ENCODE measurements around the gene CLMN.
A peak's percentile ranks its signal among the peaks of the same experiment; 100 is the strongest.

Gene CLMN

DNA sequence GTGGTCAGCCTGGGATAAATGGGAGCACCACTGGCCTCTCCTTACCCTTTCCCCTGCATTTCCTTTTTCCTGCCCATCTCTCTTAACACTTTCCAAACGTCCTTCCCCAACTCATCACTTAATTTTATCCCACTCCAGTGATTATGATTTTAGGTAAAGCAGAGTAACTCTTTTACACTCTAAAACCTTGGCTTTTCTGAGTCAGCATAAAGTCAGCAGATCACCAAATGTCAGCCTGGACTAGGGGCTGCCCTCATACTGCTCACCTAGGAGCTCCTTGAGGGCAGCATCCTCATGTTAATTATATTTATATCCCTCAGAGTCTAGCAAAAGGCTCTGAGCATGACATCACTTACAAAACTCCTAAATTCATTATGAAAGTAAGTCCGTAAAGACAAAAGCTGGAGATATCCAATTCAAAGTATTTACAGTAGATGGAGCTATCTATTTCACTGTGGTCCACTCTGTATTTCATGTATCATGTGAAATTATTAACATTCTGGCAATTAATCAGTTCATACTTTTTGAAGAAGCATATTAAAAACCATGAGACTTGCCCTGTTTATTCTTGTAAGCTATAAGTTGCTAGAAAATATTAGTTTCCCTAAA is 145.4 kb downstream of the CLMN start:
- Histone ChIP-seq H3K9ac (no peak overlapping the region), H3K4me1 (peaks cover 2 to 31% (median 15%) of the 10 kb centered on the region in 10 experiments), H3K27me3 (no peaks in the 10 kb centered on the region), H3K4me3 (no peak overlapping the region), H3K9me3 (replicated peaks in 1 of 11) (peaks cover 0 to 16% (median 0%) of the 10 kb centered on the region in 11 experiments; a peak in 4 of 22 replicates), H3K4me2 (peak overlapping the region in 6 of 11 experiments; percentile 26 to 60 (median 46); a peak in 8 of 22 replicates), H3K36me3 (no peaks in the 10 kb centered on the region), H4K20me1 (no peaks in the 10 kb centered on the region), H3K27ac (no peak overlapping the region)
- TF ChIP-seq Cebpa-rat (IDR thresholded peaks at IDR 0.05): no peak

DNA sequence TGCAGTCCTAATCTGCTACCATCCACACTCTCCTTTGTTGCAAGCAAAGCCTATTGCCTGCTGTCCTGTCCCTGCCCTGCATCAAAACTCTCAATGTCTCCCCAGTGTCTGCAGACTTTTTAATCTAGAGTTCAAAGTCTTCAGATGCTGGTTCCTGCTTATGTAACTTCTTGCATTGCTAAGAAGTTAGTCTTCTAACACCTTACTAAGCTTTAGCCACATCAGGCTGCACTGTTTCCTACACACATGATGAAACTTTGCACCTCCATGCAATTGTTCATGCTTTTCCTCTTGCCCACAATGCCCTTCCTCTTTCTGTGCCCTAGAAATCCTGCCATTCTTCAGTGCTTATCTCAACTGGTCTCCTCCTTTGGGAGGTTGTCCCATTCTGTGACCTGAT is 146.2 kb downstream of the CLMN start:
- peaks cover 0 to 16% (median 0%) of the 10 kb centered on the region in 11 experiments; a peak in 4 of 22 replicates for H3K9me3 ChIP-seq (replicated peaks in 1 of 11)
- no peaks in the 10 kb centered on the region for H3K36me3 ChIP-seq
- H3K4me1 ChIP-seq: peaks cover 0 to 26% (median 12%) of the 10 kb centered on the region in 10 experiments; a peak in 14 of 20 replicates
- H3K4me3 ChIP-seq: no peak overlapping the region
- TF ChIP-seq Cebpa-rat (IDR thresholded peaks at IDR 0.05): no peak
- no peaks in the 10 kb centered on the region for H4K20me1 ChIP-seq
- no peak overlapping the region for H3K27ac ChIP-seq
- peak overlapping the region in 7 of 11 experiments; percentile 18 to 60 (median 44); a peak in 11 of 22 replicates for H3K4me2 ChIP-seq
- no peak overlapping the region for H3K9ac ChIP-seq
- H3K27me3 ChIP-seq: no peaks in the 10 kb centered on the region

- peaks cover 15 to 53% (median 37%) of the 10 kb centered on the region in 11 experiments; a peak in 21 of 22 replicates for H3K9me3 ChIP-seq (replicated peaks in 1 of 11)
- no peak overlapping the region for H3K4me3 ChIP-seq
- 0 out of 22 replicates have a peak, but pooled peaks cover 0 to 4% (median 0%) of the 10 kb centered on the region in 11 experiments for H3K36me3 ChIP-seq
- H4K20me1 ChIP-seq: no peaks in the 10 kb centered on the region
- no peak for TF ChIP-seq Cebpa-rat (IDR thresholded peaks at IDR 0.05)
- peaks cover 0 to 26% (median 10%) of the 10 kb centered on the region in 10 experiments; a peak in 11 of 20 replicates for H3K4me1 ChIP-seq
- H3K27ac ChIP-seq: no peak overlapping the region
- H3K9ac ChIP-seq: no peak overlapping the region
- H3K4me2 ChIP-seq: no peak overlapping the region
- H3K27me3 ChIP-seq: no peaks in the 10 kb centered on the region
These were observed 152.5 kb downstream of the CLMN start for GRCh38 chr14:95167177-95167576.

- Histone ChIP-seq H3K4me1 (peaks cover 0 to 30% (median 10%) of the 10 kb centered on the region in 10 experiments; a peak in 11 of 20 replicates), H3K9ac (no peak overlapping the region), H3K27me3 (no peaks in the 10 kb centered on the region), H3K9me3 (replicated peaks in 1 of 11) (peaks cover 15 to 48% (median 34%) of the 10 kb centered on the region in 11 experiments; a peak in 21 of 22 replicates), H3K27ac (no peak overlapping the region), H4K20me1 (no peaks in the 10 kb centered on the region), H3K36me3 (0 out of 22 replicates have a peak, but pooled peaks cover 0 to 4% (median 0%) of the 10 kb centered on the region in 11 experiments), H3K4me3 (no peak overlapping the region), H3K4me2 (no peak overlapping the region)
- TF ChIP-seq Cebpa-rat (IDR thresholded peaks at IDR 0.05): no peak
These were observed 154.2 kb downstream of the CLMN start for GRCh38 chr14:95165517-95165916.

- Histone ChIP-seq H3K9ac (no peak overlapping the region), H3K9me3 (replicated peaks in 1 of 11) (peaks cover 15 to 40% (median 34%) of the 10 kb centered on the region in 11 experiments; a peak in 21 of 22 replicates), H3K27me3 (no peaks in the 10 kb centered on the region), H4K20me1 (no peaks in the 10 kb centered on the region), H3K4me3 (no peak overlapping the region), H3K36me3 (0 out of 22 replicates have a peak, but pooled peaks cover 0 to 4% (median 0%) of the 10 kb centered on the region in 11 experiments), H3K4me2 (peak overlapping the region in 2 of 11 experiments; percentile 24 to 86; a peak in 3 of 22 replicates), H3K4me1 (peaks cover 0 to 30% (median 10%) of the 10 kb centered on the region in 10 experiments; a peak in 11 of 20 replicates), H3K27ac (no peak overlapping the region)
- TF ChIP-seq Cebpa-rat (IDR thresholded peaks at IDR 0.05): no peak
These were observed 155.2 kb downstream of the CLMN start for GRCh38 chr14:95164506-95164905.

GRCh38 chr14:95163666-95164065 is 156.0 kb downstream of the CLMN start:
- peaks cover 15 to 40% (median 34%) of the 10 kb centered on the region in 11 experiments; a peak in 21 of 22 replicates for H3K9me3 ChIP-seq (replicated peaks in 1 of 11)
- H3K9ac ChIP-seq: no peak overlapping the region
- H3K27ac ChIP-seq: no peak overlapping the region; a peak in 1 of 22 replicates
- H3K36me3 ChIP-seq: 0 out of 22 replicates have a peak, but pooled peaks cover 0 to 4% (median 0%) of the 10 kb centered on the region in 11 experiments
- H4K20me1 ChIP-seq: no peaks in the 10 kb centered on the region
- no peaks in the 10 kb centered on the region for H3K27me3 ChIP-seq
- H3K4me3 ChIP-seq: no peak overlapping the region
- TF ChIP-seq Cebpa-rat (IDR thresholded peaks at IDR 0.05): no peak
- H3K4me1 ChIP-seq: peaks cover 2 to 34% (median 14%) of the 10 kb centered on the region in 10 experiments; a peak in 19 of 20 replicates
- peak overlapping the region in 4 of 11 experiments; percentile 45 to 86 (median 71); a peak in 8 of 22 replicates for H3K4me2 ChIP-seq

DNA sequence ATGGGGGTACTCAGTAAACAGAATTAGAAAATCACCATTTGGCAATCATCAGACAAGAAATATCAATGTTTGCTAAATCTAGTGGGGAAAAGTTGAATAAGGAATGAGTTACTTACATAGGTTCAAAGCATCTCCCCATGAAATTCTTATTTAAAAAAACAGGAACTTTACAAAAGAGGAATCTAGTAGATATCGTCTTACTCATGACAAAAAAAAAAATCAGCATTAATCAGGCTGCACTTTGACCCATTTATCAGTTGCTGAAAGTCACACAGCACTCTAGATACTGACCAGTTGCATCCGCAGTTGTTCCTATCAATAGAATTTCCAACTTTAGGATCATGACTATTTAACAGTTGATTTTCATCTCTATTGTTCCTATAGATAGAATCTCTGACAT is 156.6 kb downstream of the CLMN start:
- H3K4me1 ChIP-seq: peaks cover 7 to 39% (median 20%) of the 10 kb centered on the region in 10 experiments
- peak overlapping the region in 2 of 11 experiments; percentile 1 to 30; a peak in 3 of 22 replicates for H3K27ac ChIP-seq
- no peaks in the 10 kb centered on the region for H4K20me1 ChIP-seq
- no peak for TF ChIP-seq Cebpa-rat (IDR thresholded peaks at IDR 0.05)
- peak overlapping the region in 4 of 11 experiments; percentile 45 to 86 (median 71); a peak in 8 of 22 replicates for H3K4me2 ChIP-seq
- H3K36me3 ChIP-seq: 0 out of 22 replicates have a peak, but pooled peaks cover 0 to 4% (median 0%) of the 10 kb centered on the region in 11 experiments
- H3K9me3 ChIP-seq (replicated peaks in 1 of 11): peaks cover 15 to 38% (median 34%) of the 10 kb centered on the region in 11 experiments; a peak in 21 of 22 replicates
- H3K4me3 ChIP-seq: no peak overlapping the region
- 0 out of 22 replicates have a peak overlapping the region, but pooled peaks of 1 of the 11 experiments have one; percentile 1 for H3K9ac ChIP-seq
- H3K27me3 ChIP-seq: no peaks in the 10 kb centered on the region

DNA sequence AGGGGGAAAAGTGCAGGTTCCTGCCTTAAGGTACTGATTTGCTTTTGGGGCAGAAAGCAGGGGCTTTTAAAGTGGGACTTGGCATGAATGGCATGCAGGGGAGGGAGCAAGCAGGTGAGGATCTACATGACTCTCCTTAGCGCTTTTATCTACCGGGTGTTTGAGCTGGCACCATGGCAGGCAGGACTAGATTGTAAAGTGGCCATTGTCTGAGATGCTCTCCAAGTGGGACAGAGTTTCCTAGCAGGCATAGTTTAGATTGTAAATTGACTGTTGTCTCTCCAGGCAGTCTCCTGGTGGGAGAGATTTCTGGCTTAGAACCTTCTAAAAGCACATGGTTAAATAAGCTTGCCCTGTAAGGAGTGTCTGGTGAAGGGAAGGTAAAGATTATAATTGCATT is 157.1 kb downstream of the CLMN start:
- peak overlapping the region in 2 of 11 experiments; percentile 1 to 18; a peak in 1 of 22 replicates for H3K9ac ChIP-seq
- no peaks in the 10 kb centered on the region for H3K27me3 ChIP-seq
- H4K20me1 ChIP-seq: no peaks in the 10 kb centered on the region
- TF ChIP-seq Cebpa-rat (IDR thresholded peaks at IDR 0.05): no peak
- peaks cover 9 to 41% (median 21%) of the 10 kb centered on the region in 10 experiments for H3K4me1 ChIP-seq
- H3K27ac ChIP-seq: peak overlapping the region in 2 of 11 experiments; percentile 1 to 30; a peak in 2 of 22 replicates
- H3K9me3 ChIP-seq (replicated peaks in 1 of 11): peaks cover 15 to 35% (median 29%) of the 10 kb centered on the region in 11 experiments; a peak in 21 of 22 replicates
- H3K4me2 ChIP-seq: peak overlapping the region in 4 of 11 experiments; percentile 45 to 86 (median 71); a peak in 8 of 22 replicates
- H3K4me3 ChIP-seq: no peak overlapping the region
- 0 out of 22 replicates have a peak, but pooled peaks cover 0 to 4% (median 0%) of the 10 kb centered on the region in 11 experiments for H3K36me3 ChIP-seq
